Measurements from ENCODE around the gene SAG.

GRCh38 chr2:233323851-233324250 lies 16.2 kb downstream of the SAG start:
- TF ChIP-seq EZH2 (optimal IDR thresholded peaks at IDR 0.05; ENCODE audit: low read depth, low read length), result no peak
- TF ChIP-seq CTCF (IDR thresholded peaks at IDR 0.05; ENCODE audit: low read length), result no peak

Measured in MM.1S (cell line).